Trophoblast cell (in vitro differentiated cells and primary cell): ENCODE data around the gene GLB1L3.
"Not testable (repeated sequence)": the region's sequence is repeated elsewhere in the genome, so short reads cannot be mapped to it uniquely, and the experiment has no call there.

Source experiments
- DNase-seq, 2 donors: peaks; one replicate each; pipeline ENCODE4 v3.0.0-alpha.2; 2016
- H2AFZ ChIP-seq: 2 replicates; pipeline ENCODE4 v1.6.1; 2013; ENCODE audit warnings: low read length, moderate library complexity, mild to moderate bottlenecking; ENCODE audit not compliant: insufficient read depth, poor library complexity
- H2AK5ac ChIP-seq: 2 replicates; pipeline ENCODE4 v1.6.1; 2013; ENCODE audit warnings: mild to moderate bottlenecking, low read length
- H2BK120ac ChIP-seq: 2 replicates; pipeline ENCODE4 v1.6.1; 2013; ENCODE audit warnings: low read length, mild to moderate bottlenecking, moderate library complexity; ENCODE audit not compliant: insufficient read depth, poor library complexity
- H2BK12ac ChIP-seq: 2 replicates; pipeline ENCODE4 v1.6.1; 2013; ENCODE audit warnings: mild to moderate bottlenecking, low read length, moderate library complexity
- H2BK5ac ChIP-seq: 2 replicates; pipeline ENCODE4 v1.6.1; 2013; ENCODE audit warnings: low read length, low read depth, moderate library complexity, mild to moderate bottlenecking; ENCODE audit not compliant: poor library complexity
- H3K14ac ChIP-seq: 2 replicates; pipeline ENCODE4 v1.6.1; 2013; ENCODE audit warnings: mild to moderate bottlenecking, low read length
- H3K18ac ChIP-seq: 2 replicates; pipeline ENCODE4 v1.6.1; 2013; ENCODE audit warnings: mild to moderate bottlenecking, low read length
- H3K23ac ChIP-seq: 2 replicates; pipeline ENCODE4 v1.6.1; 2013; ENCODE audit warnings: low read length
- H3K27ac ChIP-seq: 2 replicates; pipeline ENCODE4 v1.5.1; 2013; ENCODE audit warnings: low read depth, mild to moderate bottlenecking, inconsistent platforms, low read length, moderate library complexity
- H3K27me3 ChIP-seq: 2 replicates; pipeline ENCODE4 v1.6.1; 2013; ENCODE audit warnings: inconsistent platforms, mild to moderate bottlenecking, low read length, moderate library complexity; ENCODE audit not compliant: insufficient read depth
- H3K36me3 ChIP-seq, 2 experiments: 1 replicate in 1 of 2; 2 replicates in 1 of 2; pipeline ENCODE4 v1.6.1; 2013; ENCODE audit warnings: low read length in 2 of 2, mild to moderate bottlenecking in 2 of 2, moderate library complexity in 1 of 2; ENCODE audit not compliant: insufficient read depth in 2 of 2, control insufficient read depth in 1 of 2
- H3K4ac ChIP-seq: 2 replicates; pipeline ENCODE4 v1.6.1; 2013; ENCODE audit warnings: low read depth, mild to moderate bottlenecking, low read length, moderate library complexity
- H3K4me1 ChIP-seq, 2 experiments: 1 replicate in 1 of 2; 2 replicates in 1 of 2; pipeline ENCODE4 v1.6.1; 2013; ENCODE audit warnings: low read length in 2 of 2, mild to moderate bottlenecking in 2 of 2, moderate library complexity in 1 of 2; ENCODE audit not compliant: insufficient read depth in 2 of 2, control insufficient read depth in 1 of 2
- H3K4me2 ChIP-seq: 2 replicates; pipeline ENCODE4 v1.6.1; 2013; ENCODE audit warnings: inconsistent platforms, mild to moderate bottlenecking, low read length, moderate library complexity
- H3K4me3 ChIP-seq: 2 replicates; pipeline ENCODE4 v1.5.1; 2013; ENCODE audit warnings: mild to moderate bottlenecking, low read depth, low read length, inconsistent platforms
- H3K79me1 ChIP-seq: one replicate; pipeline ENCODE4 v1.6.1; 2013; ENCODE audit warnings: low read length
- H3K79me2 ChIP-seq: 2 replicates; pipeline ENCODE4 v1.6.1; 2013; ENCODE audit warnings: low read length, mild to moderate bottlenecking; ENCODE audit not compliant: control insufficient read depth, insufficient read depth, poor library complexity
- H3K9ac ChIP-seq: 2 replicates; pipeline ENCODE4 v1.6.1; 2013; ENCODE audit warnings: mild to moderate bottlenecking, low read length
- H3K9me3 ChIP-seq: 2 replicates; pipeline ENCODE4 v1.6.1; 2013; ENCODE audit warnings: low read depth, mild to moderate bottlenecking, control low read depth, inconsistent platforms, low read length; ENCODE audit not compliant: insufficient read depth
- H4K12ac ChIP-seq: 2 replicates; pipeline ENCODE4 v1.6.1; 2013; ENCODE audit warnings: low read depth, mild to moderate bottlenecking, low read length, moderate library complexity
- H4K8ac ChIP-seq: 2 replicates; pipeline ENCODE4 v1.6.1; 2013; ENCODE audit warnings: low read depth, mild to moderate bottlenecking, low read length, moderate library complexity
- H4K91ac ChIP-seq: one replicate; pipeline ENCODE4 v1.6.1; 2013; ENCODE audit warnings: low read depth, mild to moderate bottlenecking, low read length, moderate library complexity
- WGBS: extraction: QIAGEN DNeasy Blood & Tissue Kit; methylation state at CpG from one replicate; pipeline ENCODE4 v1.1.7; 2013; ENCODE audit warnings: missing lambda C conversion rate; ENCODE audit not compliant: insufficient read length, insufficient coverage; ENCODE audit errors: extremely low coverage; 5-methylcytosine and 5-hydroxymethylcytosine counted together

Gene GLB1L3

GRCh38 chr11:134276396-134277182 is 410 bp downstream of the GLB1L3 start:
- no peak overlapping the region for H3K18ac ChIP-seq
- no peak overlapping the region for H3K4ac ChIP-seq
- H2BK5ac ChIP-seq: no peak overlapping the region
- no peak overlapping the region for H4K12ac ChIP-seq
- no peaks in the 10 kb centered on the region for H3K36me3 ChIP-seq
- no peaks in the 10 kb centered on the region for H3K79me2 ChIP-seq
- no peak overlapping the region for H2BK12ac ChIP-seq
- no peak overlapping the region for H2AK5ac ChIP-seq
- H3K23ac ChIP-seq: no peak overlapping the region
- H3K27me3 ChIP-seq: peaks cover 36% of the 10 kb centered on the region
- no peak overlapping the region for H2BK120ac ChIP-seq
- peak overlapping the region; percentile 66 for H3K4me3 ChIP-seq
- no CpG with 5 or more reads among the region's 88 CpGs for WGBS
- H3K4me1 ChIP-seq: peaks cover 5 to 15% of the 10 kb centered on the region in 2 experiments
- H3K27ac ChIP-seq: no peak overlapping the region
- DNase-seq: peak in 1 of 2 donors; percentile 26
- no peak overlapping the region for H3K9ac ChIP-seq
- no peak overlapping the region for H2AFZ ChIP-seq
- H3K14ac ChIP-seq: no peak overlapping the region
- H4K8ac ChIP-seq: no peak overlapping the region
- H4K91ac ChIP-seq: no peak overlapping the region
- H3K79me1 ChIP-seq: no peaks in the 10 kb centered on the region
- peak overlapping the region; percentile 74 for H3K4me2 ChIP-seq
- H3K9me3 ChIP-seq: peaks cover 9% of the 10 kb centered on the region

DNA sequence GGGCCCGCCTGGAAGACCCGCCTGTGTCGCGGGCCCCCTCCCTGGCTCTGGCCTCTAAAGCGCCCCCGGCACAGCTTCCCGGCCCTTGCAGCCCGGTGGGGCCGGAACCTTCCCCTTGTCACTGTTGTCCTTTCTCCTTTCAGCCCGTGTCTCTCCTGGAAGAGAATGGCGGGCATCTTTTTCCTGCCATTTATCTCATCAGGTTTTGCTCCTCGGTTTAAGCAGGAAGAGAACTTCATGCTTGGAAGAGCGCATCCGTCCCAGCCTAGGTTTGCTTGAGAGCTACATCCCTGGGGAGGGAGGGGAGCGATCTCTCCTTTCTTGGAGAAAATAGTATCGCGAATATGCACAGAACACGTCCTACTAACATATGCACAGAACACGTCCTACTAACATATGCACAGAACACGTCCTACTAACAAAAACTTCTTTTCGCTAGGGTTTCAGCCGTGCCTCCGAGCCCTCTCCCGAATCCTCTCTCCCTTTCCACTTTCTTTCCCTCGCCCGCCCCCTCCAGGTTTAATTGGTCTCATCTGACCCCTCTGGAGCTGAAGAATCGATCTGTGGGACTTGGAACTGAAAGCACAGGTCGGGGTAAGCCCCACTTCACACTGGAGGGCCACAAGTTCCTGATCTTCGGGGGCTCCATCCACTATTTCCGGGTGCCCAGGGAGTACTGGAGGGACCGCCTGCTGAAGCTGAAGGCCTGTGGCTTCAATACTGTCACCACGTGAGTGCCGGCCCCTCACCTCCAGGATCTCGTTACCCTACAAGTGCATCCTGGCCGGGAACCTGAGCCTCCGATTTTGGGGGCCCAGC is 1.2 kb downstream of the GLB1L3 start:
- no peak overlapping the region for H2BK12ac ChIP-seq
- no peak overlapping the region for H3K4ac ChIP-seq
- H3K79me1 ChIP-seq: no peaks in the 10 kb centered on the region
- H3K14ac ChIP-seq: no peak overlapping the region
- peaks cover 9% of the 10 kb centered on the region for H3K9me3 ChIP-seq
- no peaks in the 10 kb centered on the region for H3K36me3 ChIP-seq
- H3K79me2 ChIP-seq: no peaks in the 10 kb centered on the region
- no peak overlapping the region for H3K23ac ChIP-seq
- no peak overlapping the region for H3K4me3 ChIP-seq
- H3K9ac ChIP-seq: no peak overlapping the region
- H2AFZ ChIP-seq: no peak overlapping the region
- no peak for DNase-seq
- no peak overlapping the region for H3K18ac ChIP-seq
- no peak overlapping the region for H4K12ac ChIP-seq
- no peak overlapping the region for H2BK120ac ChIP-seq
- H3K27ac ChIP-seq: no peak overlapping the region
- H3K27me3 ChIP-seq: peaks cover 36% of the 10 kb centered on the region
- no peak overlapping the region for H2AK5ac ChIP-seq
- no peak overlapping the region for H4K8ac ChIP-seq
- H3K4me1 ChIP-seq: peaks cover 5 to 15% of the 10 kb centered on the region in 2 experiments
- peak overlapping the region; percentile 74 for H3K4me2 ChIP-seq
- WGBS: no CpG with 5 or more reads among the region's 36 CpGs
- H2BK5ac ChIP-seq: no peak overlapping the region
- H4K91ac ChIP-seq: no peak overlapping the region

DNA sequence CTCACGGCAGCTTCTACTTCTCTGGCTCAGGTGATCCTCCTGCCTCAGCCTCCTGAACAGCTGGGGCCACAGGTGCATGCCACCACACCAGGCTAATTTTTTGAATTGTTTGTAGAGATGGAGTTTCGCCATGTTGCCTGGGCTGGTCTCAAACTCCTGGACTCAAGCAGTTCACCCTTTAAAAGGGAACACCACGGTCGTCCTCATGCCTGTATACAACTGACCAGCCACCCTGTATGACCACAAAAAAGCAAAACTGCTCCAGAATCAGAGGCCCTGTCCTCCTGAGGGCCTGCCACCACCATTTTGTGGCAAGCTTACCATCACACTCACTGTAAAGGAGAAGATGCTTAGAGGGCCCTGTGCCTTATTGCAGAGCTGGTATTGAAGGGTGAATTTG is 2.2 kb downstream of the GLB1L3 start:
- DNase-seq: no peak

GRCh38 chr11:134281635-134282034 is 5.5 kb downstream of the GLB1L3 start:
- peaks cover 18% of the 10 kb centered on the region for H3K27me3 ChIP-seq
- H4K91ac ChIP-seq, H2BK5ac ChIP-seq, H3K79me2 ChIP-seq, H4K8ac ChIP-seq, H3K4me3 ChIP-seq, H3K9me3 ChIP-seq, H3K79me1 ChIP-seq, H3K4me1 ChIP-seq, H3K14ac ChIP-seq, DNase-seq, H2AFZ ChIP-seq, H3K18ac ChIP-seq, H2BK12ac ChIP-seq, H3K23ac ChIP-seq, H2BK120ac ChIP-seq, H3K27ac ChIP-seq, H2AK5ac ChIP-seq, H3K36me3 ChIP-seq, H3K9ac ChIP-seq, H3K4ac ChIP-seq, H3K4me2 ChIP-seq, H4K12ac ChIP-seq: not testable (repeated sequence)
- no CpG with 5 or more reads among the region's 17 CpGs for WGBS

More for the DNA sequence above, 2.2 kb downstream of the GLB1L3 start:
- Histone ChIP-seq H3K4me2 (no peak overlapping the region), H3K27ac (no peak overlapping the region), H2BK5ac (no peak overlapping the region), H2AK5ac (no peak overlapping the region), H3K23ac (peak overlapping the region; percentile 94), H4K91ac (no peak overlapping the region), H4K8ac (no peak overlapping the region), H3K79me1 (no peaks in the 10 kb centered on the region), H2BK120ac (no peak overlapping the region), H2BK12ac (no peak overlapping the region), H3K9me3 (peaks cover 9% of the 10 kb centered on the region), H3K36me3 (no peaks in the 10 kb centered on the region), H4K12ac (no peak overlapping the region), H3K4ac (no peak overlapping the region), H3K9ac (peak overlapping the region; percentile 52), H2AFZ (no peak overlapping the region), H3K14ac (no peak overlapping the region), H3K4me1 (peaks cover 5 to 15% of the 10 kb centered on the region in 2 experiments), H3K27me3 (peaks cover 33% of the 10 kb centered on the region), H3K18ac (no peak overlapping the region), H3K4me3 (no peak overlapping the region), H3K79me2 (no peaks in the 10 kb centered on the region)
- WGBS: no CpG with 5 or more reads among the region's 4 CpGs
